Fibroblast of lung (primary cell): Measurements from ENCODE around the gene IQGAP2.

Experiments used
- EZH2 ChIP-seq: IDR thresholded peaks from 2 replicates; pipeline ENCODE4 v1.5.1; 2012; ENCODE audit warnings: low read length, control low read depth, mild to moderate bottlenecking; ENCODE audit errors: missing control alignments
- TF ChIP-seq, protein P1 (sequence below), 2 donors: IDR thresholded peaks in 1 of 2; conservative IDR thresholded peaks in 1 of 2; 1 replicate in 1 of 2; 2 replicates in 1 of 2; pipeline ENCODE4 v1.5.1; 2011 to 2012; ENCODE audit warnings: low read length in 2 of 2, control low read depth in 1 of 2, inconsistent platforms in 1 of 2, low read depth in 1 of 2, mild to moderate bottlenecking in 1 of 2

DNA sequence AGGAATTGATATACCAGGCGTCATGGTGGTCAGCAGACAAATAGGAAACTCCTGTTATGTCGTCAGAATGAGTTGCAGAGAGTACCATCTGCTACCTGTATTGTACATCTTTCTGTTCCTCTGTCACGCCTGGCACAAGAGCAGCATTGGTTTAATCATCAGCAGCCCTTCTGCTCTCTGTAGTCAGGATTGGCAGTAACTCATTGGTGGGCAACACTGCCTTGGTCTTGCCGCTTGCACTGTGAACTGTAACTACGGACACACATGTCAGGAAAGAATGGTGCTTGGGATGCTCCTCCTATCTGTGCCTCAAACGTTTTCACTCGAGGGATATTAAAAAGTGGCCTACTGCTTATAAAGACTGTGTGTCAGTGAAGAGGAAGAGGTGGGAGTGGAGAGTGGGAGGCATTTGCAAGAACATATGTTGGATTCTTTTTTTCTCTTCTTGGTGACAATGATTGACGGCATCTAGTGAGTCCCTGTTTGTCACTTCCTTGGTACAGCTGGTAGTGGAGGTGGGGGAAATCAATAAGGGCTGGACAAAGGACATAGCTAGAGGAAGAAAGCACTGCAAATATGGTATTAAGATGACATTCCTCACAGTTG lies 143.5 kb downstream of the IQGAP2 start:
- TF ChIP-seq, protein P1, sequence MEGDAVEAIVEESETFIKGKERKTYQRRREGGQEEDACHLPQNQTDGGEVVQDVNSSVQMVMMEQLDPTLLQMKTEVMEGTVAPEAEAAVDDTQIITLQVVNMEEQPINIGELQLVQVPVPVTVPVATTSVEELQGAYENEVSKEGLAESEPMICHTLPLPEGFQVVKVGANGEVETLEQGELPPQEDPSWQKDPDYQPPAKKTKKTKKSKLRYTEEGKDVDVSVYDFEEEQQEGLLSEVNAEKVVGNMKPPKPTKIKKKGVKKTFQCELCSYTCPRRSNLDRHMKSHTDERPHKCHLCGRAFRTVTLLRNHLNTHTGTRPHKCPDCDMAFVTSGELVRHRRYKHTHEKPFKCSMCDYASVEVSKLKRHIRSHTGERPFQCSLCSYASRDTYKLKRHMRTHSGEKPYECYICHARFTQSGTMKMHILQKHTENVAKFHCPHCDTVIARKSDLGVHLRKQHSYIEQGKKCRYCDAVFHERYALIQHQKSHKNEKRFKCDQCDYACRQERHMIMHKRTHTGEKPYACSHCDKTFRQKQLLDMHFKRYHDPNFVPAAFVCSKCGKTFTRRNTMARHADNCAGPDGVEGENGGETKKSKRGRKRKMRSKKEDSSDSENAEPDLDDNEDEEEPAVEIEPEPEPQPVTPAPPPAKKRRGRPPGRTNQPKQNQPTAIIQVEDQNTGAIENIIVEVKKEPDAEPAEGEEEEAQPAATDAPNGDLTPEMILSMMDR (conservative IDR thresholded peaks at IDR 0.05 in 1 of 2, IDR thresholded peaks at IDR 0.05 in 1 of 2; ENCODE audit: low read depth in 1 of 2, low read length in 2 of 2) = no peak
- no peak for TF ChIP-seq EZH2
